Upper lobe of left lung (tissue), 4 donors: ENCODE data around the gene MTG1.

Experiments
- CTCF ChIP-seq, 6 experiments: fragments of 450-650 bp in 4 of 6; fragments of 200-600 bp in 2 of 6; sonication (generic) in 2 of 6; IDR thresholded peaks; one replicate each; pipeline ENCODE4 v1.5.1; 2016 to 2019; ENCODE audit warnings: antibody characterized with exemption in 6 of 6
- EP300 ChIP-seq, 4 donors: sonication (generic); formaldehyde crosslinking; IDR thresholded peaks; one replicate each; pipeline ENCODE4 v1.5.1; 2017; ENCODE audit warnings: antibody characterized with exemption in 4 of 4, control low read depth in 2 of 4
- POLR2A ChIP-seq, 4 donors: fragments of 450-650 bp; IDR thresholded peaks; one replicate each; pipeline ENCODE4 v1.5.1; 2016 to 2017; ENCODE audit warnings: antibody characterized with exemption in 4 of 4, mild to moderate bottlenecking in 2 of 4

- TF ChIP-seq CTCF (IDR thresholded peaks at IDR 0.05) (peak in 1 of 6 experiments; percentile 6), POLR2A (IDR thresholded peaks at IDR 0.05) (peak in 1 of 4 donors; percentile 62), EP300 (IDR thresholded peaks at IDR 0.05) (no peak)
These were observed 15.5 kb upstream of the MTG1 start for GRCh38 chr10:133378251-133379096.
